HL-60 (cell line): ENCODE data around the gene MFAP3.

ENCODE experiments used
- CTCF ChIP-seq: IDR thresholded peaks from one replicate; pipeline ENCODE4 v1.5.1; 2011; ENCODE audit warnings: low read length, control low read depth, inconsistent platforms; ENCODE audit not compliant: insufficient read depth
- POLR2AphosphoS5 ChIP-seq: IDR thresholded peaks from 2 replicates; pipeline ENCODE4 v1.6.1; 2012; ENCODE audit warnings: low read depth
- REST ChIP-seq: IDR thresholded peaks from 2 replicates; pipeline ENCODE4 v1.6.1; 2012; ENCODE audit warnings: low read depth; ENCODE audit not compliant: insufficient replicate concordance

DNA sequence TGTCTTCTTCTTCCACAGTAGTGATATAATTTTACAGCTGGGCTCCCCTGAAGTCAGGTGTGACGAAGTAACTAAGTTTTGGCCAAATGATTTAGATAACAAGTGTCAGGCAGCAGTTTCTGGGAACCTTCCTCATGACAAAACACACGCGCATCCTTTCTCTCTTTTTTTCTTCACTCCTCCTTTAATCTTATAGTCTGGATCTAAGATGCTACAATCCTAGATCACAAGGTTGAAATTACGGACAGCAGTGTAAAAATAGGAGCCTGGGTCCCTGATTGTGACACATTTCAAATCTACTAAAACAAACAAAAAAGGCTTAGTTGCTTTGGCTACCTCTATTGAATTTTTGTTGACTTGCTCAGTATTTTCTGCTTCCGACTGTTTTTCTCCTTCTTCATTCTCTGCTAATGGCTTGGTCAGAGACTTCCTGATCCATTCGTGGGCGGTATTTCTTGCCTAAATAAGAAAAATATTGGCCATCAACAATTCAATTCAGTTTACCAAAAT, 36.2 kb upstream of the MFAP3 start:
- TF ChIP-seq CTCF (no peak), POLR2AphosphoS5 (no peak), REST (no peak)
